ENCODE data around the gene ITSN1. TPM values are rescaled to one million over a fixed set of nuclear protein-coding genes. Genes with fewer than 3 reads are reported as not detected.

The ITSN1 gene
- total RNA-seq, 4 donors from 2014 or later = 33.0 to 50.5 (median 45.9) TPM

DNA sequence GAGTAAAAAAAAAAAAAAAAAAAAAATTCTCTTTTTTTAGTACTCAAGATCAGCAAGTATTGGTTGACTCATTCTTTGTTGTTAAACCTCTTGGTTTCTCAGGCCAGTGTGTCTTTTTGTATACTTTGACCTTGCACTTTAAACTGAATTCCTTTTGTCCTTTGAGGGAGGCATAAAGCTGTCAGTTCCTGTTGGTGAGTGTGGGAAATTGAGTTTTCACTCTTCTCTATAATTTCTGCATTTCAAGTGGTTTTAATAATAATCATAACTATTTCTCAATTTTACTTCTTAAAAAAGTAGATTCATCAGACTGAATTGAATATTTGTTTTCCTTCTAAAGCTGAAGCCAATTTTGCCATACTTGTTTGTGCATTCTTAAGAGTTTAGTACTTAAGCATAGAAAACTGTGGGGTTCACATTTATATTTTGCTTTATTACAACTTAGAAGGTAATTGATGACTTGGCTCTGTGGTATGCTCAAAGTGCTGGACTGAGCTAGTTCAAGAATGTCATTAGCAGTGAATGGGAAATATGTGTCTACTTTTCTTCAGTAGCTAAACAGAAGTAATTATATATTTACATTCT lies 43.4 kb downstream of the ITSN1 start:
- peaks cover 25 to 57% (median 34%) of the 10 kb centered on the region in 3 donors for H3K4me1 ChIP-seq
- no peak overlapping the region for H3K4me3 ChIP-seq
- no peak for ATAC-seq
- no peak for TF ChIP-seq EP300 (IDR thresholded peaks at IDR 0.05)
- no peak for TF ChIP-seq POLR2A (IDR thresholded peaks at IDR 0.05)
- no peak for TF ChIP-seq CTCF (IDR thresholded peaks at IDR 0.05)
- no peak for TF ChIP-seq POLR2AphosphoS5 (IDR thresholded peaks at IDR 0.05)
- no peaks in the 10 kb centered on the region for H3K36me3 ChIP-seq
- H3K27me3 ChIP-seq = no peaks in the 10 kb centered on the region
- no peaks in the 10 kb centered on the region for H3K9me3 ChIP-seq
- no peak overlapping the region for H3K27ac ChIP-seq

- whole genome bisulfite sequencing, 2 donors (ENCODE audit: low coverage in 1 of 2) = 65 to 75% methylated on average over 3 of the region's 3 CpGs
- peaks cover 25 to 57% (median 34%) of the 10 kb centered on the region in 3 donors for H3K4me1 ChIP-seq
Observed at GRCh38 chr21:33686386-33686785, 44.1 kb downstream of the ITSN1 start.

GRCh38 chr21:33687634-33688033 lies 45.3 kb downstream of the ITSN1 start:
- Histone ChIP-seq H3K4me3 (no peak overlapping the region), H3K4me1 (peaks cover 25 to 57% (median 34%) of the 10 kb centered on the region in 3 donors), H3K9me3 (no peaks in the 10 kb centered on the region), H3K27ac (no peak overlapping the region), H3K36me3 (no peaks in the 10 kb centered on the region), H3K27me3 (no peaks in the 10 kb centered on the region)
- WGBS, 2 donors (ENCODE audit: low coverage in 1 of 2) = 82 to 83% methylated on average over 3 of the region's 3 CpGs
- no peak for TF ChIP-seq POLR2A (IDR thresholded peaks at IDR 0.05)
- no peak for TF ChIP-seq EP300 (IDR thresholded peaks at IDR 0.05)
- no peak for ATAC-seq

More at GRCh38 chr21:33686386-33686785, 44.1 kb downstream of the ITSN1 start:
- no peak for ATAC-seq
- TF ChIP-seq CTCF (IDR thresholded peaks at IDR 0.05) (no peak), EP300 (IDR thresholded peaks at IDR 0.05) (no peak), POLR2AphosphoS5 (IDR thresholded peaks at IDR 0.05) (no peak), POLR2A (IDR thresholded peaks at IDR 0.05) (no peak)
- no peak overlapping the region for H3K27ac ChIP-seq
- H3K4me3 ChIP-seq = no peak overlapping the region
- no peaks in the 10 kb centered on the region for H3K36me3 ChIP-seq
- H3K27me3 ChIP-seq = no peaks in the 10 kb centered on the region
- no peaks in the 10 kb centered on the region for H3K9me3 ChIP-seq

DNA sequence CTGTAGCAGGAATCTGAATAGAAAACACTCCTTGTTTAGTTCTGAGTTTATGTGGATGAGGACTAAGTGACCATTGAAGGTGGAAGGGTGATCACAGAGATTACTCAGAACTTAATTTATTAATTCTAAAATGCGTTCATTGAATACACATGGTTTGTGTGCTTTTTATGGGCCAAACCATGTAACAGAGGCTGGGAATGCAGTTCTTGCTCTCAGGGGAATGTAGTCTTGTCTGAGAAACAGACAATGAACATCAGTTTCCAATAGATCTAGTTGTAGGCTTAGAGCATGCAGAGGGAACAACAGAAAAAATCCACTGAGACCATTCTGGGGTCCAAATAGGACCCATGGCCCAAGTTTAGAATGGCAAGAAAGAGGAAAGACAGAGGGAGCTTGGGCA lies 46.1 kb downstream of the ITSN1 start:
- Histone ChIP-seq H3K9me3 (no peaks in the 10 kb centered on the region), H3K4me3 (no peak overlapping the region), H3K27me3 (no peaks in the 10 kb centered on the region), H3K27ac (no peak overlapping the region), H3K36me3 (no peaks in the 10 kb centered on the region), H3K4me1 (peaks cover 25 to 54% (median 31%) of the 10 kb centered on the region in 3 donors)
- 56 to 86% methylated on average over 1 of the region's 1 CpG for WGBS, 2 donors (ENCODE audit: low coverage in 1 of 2)
- TF ChIP-seq POLR2A (IDR thresholded peaks at IDR 0.05) = no peak
- TF ChIP-seq EP300 (IDR thresholded peaks at IDR 0.05) = no peak
- no peak for TF ChIP-seq POLR2AphosphoS5 (IDR thresholded peaks at IDR 0.05)
- no peak for TF ChIP-seq CTCF (IDR thresholded peaks at IDR 0.05)
- ATAC-seq = no peak

GRCh38 chr21:33690874-33691273 lies 48.6 kb downstream of the ITSN1 start:
- Histone ChIP-seq H3K36me3 (no peaks in the 10 kb centered on the region), H3K4me1 (peaks cover 7 to 36% (median 13%) of the 10 kb centered on the region in 3 donors), H3K27ac (no peak overlapping the region), H3K9me3 (no peaks in the 10 kb centered on the region), H3K27me3 (no peaks in the 10 kb centered on the region), H3K4me3 (no peak overlapping the region)
- no peak for TF ChIP-seq POLR2AphosphoS5 (IDR thresholded peaks at IDR 0.05)
- TF ChIP-seq CTCF (IDR thresholded peaks at IDR 0.05) = no peak
- no peak for TF ChIP-seq POLR2A (IDR thresholded peaks at IDR 0.05)
- TF ChIP-seq EP300 (IDR thresholded peaks at IDR 0.05) = no peak
- no peak for ATAC-seq
- 77 to 84% methylated on average over 4 to 5 of the region's 5 CpGs for WGBS, 2 donors (ENCODE audit: low coverage in 1 of 2)
